HCT116 (cell line): ENCODE data around the gene FRMD8. TPM values are rescaled to one million over a fixed set of nuclear protein-coding genes. Genes with fewer than 3 reads are reported as not detected.

ENCODE experiments used
- CBX3 ChIP-seq: IDR thresholded peaks from 2 replicates; pipeline ENCODE4 v1.6.1; 2012; ENCODE audit warnings: low read depth
- CEBPB ChIP-seq: IDR thresholded peaks from 2 replicates; pipeline ENCODE4 v1.6.1; 2012; ENCODE audit warnings: low read depth
- EGR1 ChIP-seq: IDR thresholded peaks from 2 replicates; pipeline ENCODE4 v1.6.1; 2012; ENCODE audit warnings: low read depth
- ELF1 ChIP-seq: IDR thresholded peaks from 2 replicates; pipeline ENCODE4 v1.6.1; 2012; ENCODE audit warnings: low read depth, borderline replicate concordance
- EZH2 ChIP-seq: fragments of 200-600 bp; sonication (generic); IDR thresholded peaks from 2 replicates; pipeline ENCODE4 v1.6.1; 2017; ENCODE audit warnings: antibody characterized with exemption, mixed run types
- POLR2A ChIP-seq: IDR thresholded peaks from 2 replicates; pipeline ENCODE4 v1.7.0; 2011; ENCODE audit warnings: borderline replicate concordance; ENCODE audit not compliant: insufficient read depth, insufficient read length; ENCODE audit errors: extremely low read depth
- SIN3A ChIP-seq: IDR thresholded peaks from 2 replicates; pipeline ENCODE4 v1.6.1; 2012; ENCODE audit warnings: low read depth
- SRF ChIP-seq: IDR thresholded peaks from 2 replicates; pipeline ENCODE4 v1.6.1; 2012; ENCODE audit warnings: low read depth
- YY1 ChIP-seq: IDR thresholded peaks from 2 replicates; pipeline ENCODE4 v1.6.1; 2011; ENCODE audit warnings: low read length, low read depth, moderate library complexity, mild to moderate bottlenecking; ENCODE audit not compliant: insufficient replicate concordance; ENCODE audit errors: extremely low read depth
- total RNA-seq: library from RNA; stranded (reverse); gene quantifications from one replicate; pipeline ENCODE4 v1.2.1, GENCODE V29; 2021; ENCODE audit not compliant: unreplicated experiment
- TF ChIP-seq, protein P1 (sequence below): IDR thresholded peaks from 2 replicates; pipeline ENCODE4 v1.6.1; 2012
- TF ChIP-seq, protein P2 (sequence below): IDR thresholded peaks from 2 replicates; pipeline ENCODE4 v1.6.1; 2012; ENCODE audit warnings: low read depth

FRMD8 gene
- total RNA-seq, 1 experiment from 2014 or later, result 35.8 TPM

GRCh38 chr11:65378928-65379638, 7.4 kb upstream of the FRMD8 start (continued):
- TF ChIP-seq, protein P1, sequence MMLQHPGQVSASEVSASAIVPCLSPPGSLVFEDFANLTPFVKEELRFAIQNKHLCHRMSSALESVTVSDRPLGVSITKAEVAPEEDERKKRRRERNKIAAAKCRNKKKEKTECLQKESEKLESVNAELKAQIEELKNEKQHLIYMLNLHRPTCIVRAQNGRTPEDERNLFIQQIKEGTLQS, result no peak
- TF ChIP-seq EZH2 (no peak), EGR1 (no peak), CEBPB (no peak), POLR2A (no peak), SIN3A (no peak), ELF1 (no peak), CBX3 (no peak), SRF (no peak), YY1 (no peak)
- TF ChIP-seq, protein P2, sequence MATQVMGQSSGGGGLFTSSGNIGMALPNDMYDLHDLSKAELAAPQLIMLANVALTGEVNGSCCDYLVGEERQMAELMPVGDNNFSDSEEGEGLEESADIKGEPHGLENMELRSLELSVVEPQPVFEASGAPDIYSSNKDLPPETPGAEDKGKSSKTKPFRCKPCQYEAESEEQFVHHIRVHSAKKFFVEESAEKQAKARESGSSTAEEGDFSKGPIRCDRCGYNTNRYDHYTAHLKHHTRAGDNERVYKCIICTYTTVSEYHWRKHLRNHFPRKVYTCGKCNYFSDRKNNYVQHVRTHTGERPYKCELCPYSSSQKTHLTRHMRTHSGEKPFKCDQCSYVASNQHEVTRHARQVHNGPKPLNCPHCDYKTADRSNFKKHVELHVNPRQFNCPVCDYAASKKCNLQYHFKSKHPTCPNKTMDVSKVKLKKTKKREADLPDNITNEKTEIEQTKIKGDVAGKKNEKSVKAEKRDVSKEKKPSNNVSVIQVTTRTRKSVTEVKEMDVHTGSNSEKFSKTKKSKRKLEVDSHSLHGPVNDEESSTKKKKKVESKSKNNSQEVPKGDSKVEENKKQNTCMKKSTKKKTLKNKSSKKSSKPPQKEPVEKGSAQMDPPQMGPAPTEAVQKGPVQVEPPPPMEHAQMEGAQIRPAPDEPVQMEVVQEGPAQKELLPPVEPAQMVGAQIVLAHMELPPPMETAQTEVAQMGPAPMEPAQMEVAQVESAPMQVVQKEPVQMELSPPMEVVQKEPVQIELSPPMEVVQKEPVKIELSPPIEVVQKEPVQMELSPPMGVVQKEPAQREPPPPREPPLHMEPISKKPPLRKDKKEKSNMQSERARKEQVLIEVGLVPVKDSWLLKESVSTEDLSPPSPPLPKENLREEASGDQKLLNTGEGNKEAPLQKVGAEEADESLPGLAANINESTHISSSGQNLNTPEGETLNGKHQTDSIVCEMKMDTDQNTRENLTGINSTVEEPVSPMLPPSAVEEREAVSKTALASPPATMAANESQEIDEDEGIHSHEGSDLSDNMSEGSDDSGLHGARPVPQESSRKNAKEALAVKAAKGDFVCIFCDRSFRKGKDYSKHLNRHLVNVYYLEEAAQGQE, result no peak
